CD4-positive, alpha-beta T cell (primary cell): ENCODE data around the gene NOX1. TPM values are rescaled to one million over a fixed set of nuclear protein-coding genes. Genes with fewer than 3 reads are reported as not detected.
A peak's percentile ranks its signal among the peaks of the same experiment; 100 is the strongest.

Experiments used
- ATAC-seq: fragments of 200-7000 bp; cut with Tn5 transposase; one replicate; pipeline ENCODE4 v1.10.0; 2022; ENCODE audit warnings: mild to moderate bottlenecking; ENCODE audit not compliant: poor library complexity
- CTCF ChIA-PET: fragments of 350-600 bp; sonication (Branson Sonifier 250); formaldehyde crosslinking; loops from one replicate; lab custom pipeline; 2021; ENCODE audit warnings: antibody characterized with exemption, inconsistent platforms; lab: Charles Lee
- POLR2A ChIA-PET: fragments of 350-600 bp; sonication (Branson Sonifier 250); formaldehyde crosslinking; loops from one replicate; lab custom pipeline; 2021; ENCODE audit warnings: antibody characterized with exemption, inconsistent platforms; lab: Charles Lee
- DNase-seq, 14 experiments: peaks; one replicate each; pipeline ENCODE4 v3.0.0-alpha.2; 2013 to 2020; ENCODE audit warnings: mixed read lengths in 2 of 14
- H3K27ac ChIP-seq, 2 donors: one replicate each; pipeline versions ENCODE4 v1.5.1 to v1.7.0; 2013; ENCODE audit warnings: low read length in 2 of 2, low read depth in 1 of 2, mild to moderate bottlenecking in 1 of 2
- H3K27me3 ChIP-seq, 2 experiments: 1 replicate in 1 of 2; 2 replicates in 1 of 2; pipeline versions ENCODE4 v1.6.1 to v1.7.0; 2013; ENCODE audit warnings: low read length in 2 of 2, control low read depth in 1 of 2, mild to moderate bottlenecking in 1 of 2, moderate library complexity in 1 of 2; ENCODE audit not compliant: insufficient read depth in 2 of 2, control insufficient read depth in 1 of 2
- H3K36me3 ChIP-seq: one replicate; pipeline ENCODE4 v1.6.1; 2013; ENCODE audit warnings: low read length, control low read depth; ENCODE audit not compliant: insufficient read depth
- H3K4me1 ChIP-seq: one replicate; pipeline ENCODE4 v1.6.1; 2013; ENCODE audit warnings: low read length, control low read depth; ENCODE audit not compliant: insufficient read depth
- H3K4me3 ChIP-seq: one replicate; pipeline ENCODE4 v1.5.1; 2013; ENCODE audit warnings: mild to moderate bottlenecking, low read length, moderate library complexity
- H3K9me3 ChIP-seq, 2 experiments: 1 replicate in 1 of 2; 2 replicates in 1 of 2; pipeline versions ENCODE4 v1.6.1 to v1.7.0; 2013; ENCODE audit warnings: low read length in 2 of 2, mild to moderate bottlenecking in 2 of 2, control low read depth in 1 of 2, moderate library complexity in 1 of 2; ENCODE audit not compliant: control insufficient read depth in 1 of 2, insufficient read depth in 1 of 2
- H3K27ac Mint-ChIP-seq: one replicate; pipeline ENCODE4 v1.8.0; 2020; ENCODE audit warnings: mixed read lengths
- H3K27me3 Mint-ChIP-seq: one replicate; pipeline ENCODE4 v1.8.0; 2021; ENCODE audit warnings: mixed read lengths
- H3K36me3 Mint-ChIP-seq: one replicate; pipeline ENCODE4 v1.8.0; 2021; ENCODE audit warnings: low read depth, mixed read lengths
- H3K4me1 Mint-ChIP-seq: one replicate; pipeline ENCODE4 v1.8.0; 2021; ENCODE audit warnings: low read depth, mixed read lengths
- H3K4me3 Mint-ChIP-seq: one replicate; pipeline ENCODE4 v1.8.0; 2020; ENCODE audit warnings: mild to moderate bottlenecking, mixed read lengths
- H3K9me3 Mint-ChIP-seq: one replicate; pipeline ENCODE4 v1.8.0; 2020; ENCODE audit warnings: mixed read lengths
- intact Hi-C, 2 experiments: fragments of 100-400 bp; cut with DNase I in 1 of 2; cut with micrococcal nuclease in 1 of 2; formaldehyde crosslinking; loops; one replicate each; pipeline versions ENCODE4 v1.15.1 to v1.9.0; 2023 to 2025; cut with DNase I, micrococcal nuclease
- total RNA-seq, 174 experiments: library from RNA in 2 of 174; stranded (reverse) in 2 of 174; gene quantifications; one replicate each; pipeline ENCODE4 v1.2.3 and lab custom pipeline; 2021 to 2026
- TF ChIP-seq, protein P1 (sequence below): fragments of 200-600 bp; IDR thresholded peaks from one replicate; pipeline ENCODE4 v1.8.0; 2022; ENCODE audit warnings: antibody characterized with exemption, mild to moderate bottlenecking

The NOX1 gene
- total RNA-seq, 2 experiments from 2014 or later = 0.36 TPM; not detected in 1

DNA sequence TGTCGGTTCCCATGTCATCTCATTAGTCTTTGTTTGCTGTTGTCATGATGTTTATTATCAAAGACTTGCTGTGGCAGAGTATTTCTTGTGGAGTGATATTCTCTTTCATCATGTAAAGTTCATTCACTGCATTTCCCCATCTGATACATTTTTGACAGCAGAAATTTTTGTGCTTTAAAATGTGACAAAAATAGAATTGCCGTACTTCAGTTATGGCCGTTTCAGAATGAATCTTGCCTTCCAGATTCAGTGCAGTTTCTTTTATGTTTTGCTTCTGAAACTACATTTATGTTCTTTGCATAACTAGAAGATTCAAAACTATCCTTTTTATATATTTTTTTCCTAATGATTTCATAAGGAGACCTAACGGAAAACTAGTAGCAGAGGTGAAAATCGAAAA, 44.0 kb downstream of the NOX1 start:
- CTCF ChIA-PET = interaction anchor here (2.4 kb wide), 1 partner anchor 61 kb away, joined by 8 read pairs; no protein-coding TSS in a partner anchor
- H3K4me1 ChIP-seq = peaks cover 10% of the 10 kb centered on the region
- H3K27me3 Mint-ChIP-seq = no peaks in the 10 kb centered on the region
- POLR2A ChIA-PET = no interaction called here
- H3K9me3 ChIP-seq = no peaks in the 10 kb centered on the region
- H3K27me3 ChIP-seq = no peaks in the 10 kb centered on the region
- H3K27ac ChIP-seq = peak overlapping the region; percentile 21 to 76
- DNase-seq = no peak
- peaks cover 20% of the 10 kb centered on the region for H3K4me1 Mint-ChIP-seq
- TF ChIP-seq, protein P1, sequence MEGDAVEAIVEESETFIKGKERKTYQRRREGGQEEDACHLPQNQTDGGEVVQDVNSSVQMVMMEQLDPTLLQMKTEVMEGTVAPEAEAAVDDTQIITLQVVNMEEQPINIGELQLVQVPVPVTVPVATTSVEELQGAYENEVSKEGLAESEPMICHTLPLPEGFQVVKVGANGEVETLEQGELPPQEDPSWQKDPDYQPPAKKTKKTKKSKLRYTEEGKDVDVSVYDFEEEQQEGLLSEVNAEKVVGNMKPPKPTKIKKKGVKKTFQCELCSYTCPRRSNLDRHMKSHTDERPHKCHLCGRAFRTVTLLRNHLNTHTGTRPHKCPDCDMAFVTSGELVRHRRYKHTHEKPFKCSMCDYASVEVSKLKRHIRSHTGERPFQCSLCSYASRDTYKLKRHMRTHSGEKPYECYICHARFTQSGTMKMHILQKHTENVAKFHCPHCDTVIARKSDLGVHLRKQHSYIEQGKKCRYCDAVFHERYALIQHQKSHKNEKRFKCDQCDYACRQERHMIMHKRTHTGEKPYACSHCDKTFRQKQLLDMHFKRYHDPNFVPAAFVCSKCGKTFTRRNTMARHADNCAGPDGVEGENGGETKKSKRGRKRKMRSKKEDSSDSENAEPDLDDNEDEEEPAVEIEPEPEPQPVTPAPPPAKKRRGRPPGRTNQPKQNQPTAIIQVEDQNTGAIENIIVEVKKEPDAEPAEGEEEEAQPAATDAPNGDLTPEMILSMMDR = no peak
- peak overlapping the region; percentile 70 for H3K4me3 Mint-ChIP-seq
- no peak overlapping the region for H3K4me3 ChIP-seq
- ATAC-seq = peak; percentile 14
- peaks cover 62% of the 10 kb centered on the region for H3K36me3 ChIP-seq
- H3K9me3 Mint-ChIP-seq = no peaks in the 10 kb centered on the region
- peaks cover 72% of the 10 kb centered on the region for H3K36me3 Mint-ChIP-seq
- H3K27ac Mint-ChIP-seq = peak overlapping the region; percentile 90
- intact Hi-C loops = loop anchor here in 1 of 2 experiments (10.0 kb wide), 1 partner anchor 205 kb away; no protein-coding TSS in a partner anchor

DNA sequence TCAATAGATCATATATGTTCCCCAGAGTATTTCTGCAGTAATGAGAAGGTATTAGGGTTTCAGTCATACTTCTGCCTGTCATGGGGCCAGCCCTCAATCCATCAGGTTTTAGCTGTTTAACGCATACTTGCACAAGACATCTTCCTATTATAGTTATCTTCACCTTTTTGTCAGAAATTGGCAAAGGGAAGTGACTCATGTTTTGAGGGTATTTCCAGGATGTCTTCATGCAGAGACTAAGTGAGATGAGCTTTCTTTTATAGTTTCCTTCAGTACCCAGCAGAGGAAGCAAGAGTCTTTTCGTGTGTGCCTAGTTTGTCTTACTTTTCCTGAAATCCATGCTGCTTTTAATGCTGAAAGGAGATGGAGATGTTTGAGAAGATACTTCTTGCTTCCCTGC, 44.4 kb downstream of the NOX1 start:
- no peaks in the 10 kb centered on the region for H3K27me3 ChIP-seq
- no peak overlapping the region for H3K4me3 ChIP-seq
- peaks cover 75% of the 10 kb centered on the region for H3K36me3 Mint-ChIP-seq
- peak overlapping the region; percentile 70 for H3K4me3 Mint-ChIP-seq
- peak overlapping the region; percentile 90 for H3K27ac Mint-ChIP-seq
- peak overlapping the region; percentile 21 to 76 for H3K27ac ChIP-seq
- peaks cover 10% of the 10 kb centered on the region for H3K4me1 ChIP-seq
- H3K4me1 Mint-ChIP-seq = peaks cover 20% of the 10 kb centered on the region
- no peaks in the 10 kb centered on the region for H3K27me3 Mint-ChIP-seq
- no peaks in the 10 kb centered on the region for H3K9me3 ChIP-seq
- H3K9me3 Mint-ChIP-seq = no peaks in the 10 kb centered on the region
- peaks cover 60% of the 10 kb centered on the region for H3K36me3 ChIP-seq
- ATAC-seq (peak; percentile 82), DNase-seq (peak in 3 of 14 experiments; percentile 62 to 72 (median 67))
- POLR2A ChIA-PET = interaction anchor here (1.5 kb wide), 1 partner anchor 9 kb away, joined by 5 read pairs; the partner anchor contains the start of gene CSTF2
- intact Hi-C loops = loop anchor here in 1 of 2 experiments (10.0 kb wide), 1 partner anchor 205 kb away; no protein-coding TSS in a partner anchor
- CTCF ChIA-PET = interaction anchor here (2.4 kb wide), 1 partner anchor 61 kb away, joined by 8 read pairs; no protein-coding TSS in a partner anchor
- TF ChIP-seq, protein P1 = no peak

DNA sequence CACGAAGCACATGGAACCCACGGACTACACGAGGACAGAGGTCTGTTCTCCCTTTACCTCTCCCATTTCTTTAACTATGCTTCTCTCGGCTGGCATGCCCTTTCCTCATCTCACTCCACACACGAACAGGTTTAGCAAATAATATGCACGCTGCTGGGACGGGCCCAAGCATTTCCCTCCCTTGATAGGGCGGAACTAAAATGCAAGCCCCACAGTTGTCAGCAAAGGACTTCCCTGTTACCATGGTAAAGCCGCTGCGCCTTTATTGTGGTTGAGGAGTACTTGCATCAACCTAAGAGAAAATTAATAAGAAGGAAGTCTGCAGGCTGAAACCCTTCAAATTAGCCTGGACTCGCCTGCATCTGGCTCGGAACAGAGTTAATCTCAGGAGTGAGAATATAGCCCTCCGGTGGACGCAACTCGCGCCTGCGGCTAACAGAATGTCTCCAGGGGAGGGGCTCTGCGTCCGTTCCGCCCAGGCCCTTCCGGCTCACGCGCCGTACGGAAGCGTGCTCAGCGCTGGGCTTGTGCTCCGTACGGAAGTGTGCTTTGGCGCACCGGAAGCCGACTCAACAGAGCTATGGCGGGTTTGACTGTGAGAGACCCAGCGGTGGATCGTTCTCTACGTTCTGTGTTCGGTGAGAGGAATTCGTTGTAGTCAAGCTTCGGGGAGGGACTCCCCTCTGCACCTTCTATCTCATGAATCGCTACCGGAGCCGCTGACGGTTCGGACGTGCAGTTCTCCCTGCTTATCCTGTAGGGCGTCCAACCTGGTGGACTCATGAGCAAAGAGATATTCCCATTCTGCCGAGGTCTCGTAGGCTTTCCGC, 54.1 kb downstream of the NOX1 start, which contains the start of gene CSTF2:
CSTF2 (plus strand) TSS at position 555 of the 830 bp plus-strand sequence; CDS start at position 581, 26 bp downstream.
- Mint-ChIP-seq H3K9me3 (no peaks in the 10 kb centered on the region), H3K4me3 (peak within 1 kb of the TSS; percentile 87), H3K4me1 (peaks cover 11% of the 10 kb centered on the region), H3K36me3 (peaks cover 35% of the 10 kb centered on the region), H3K27me3 (peaks cover 19% of the 10 kb centered on the region), H3K27ac (peak within 1 kb of the TSS; percentile 84)
- Histone ChIP-seq H3K27ac (peak within 1 kb of the TSS; percentile 77 to 80), H3K36me3 (peaks cover 22% of the 10 kb centered on the region), H3K4me1 (peaks cover 8% of the 10 kb centered on the region), H3K4me3 (peak within 1 kb of the TSS; percentile 88), H3K27me3 (no peaks in the 10 kb centered on the region), H3K9me3 (no peaks in the 10 kb centered on the region)
- peak; percentile 93 for ATAC-seq
- TF ChIP-seq, protein P1 = no peak
- intact Hi-C loops = loop anchor here (5.0 to 10.0 kb wide), 4 partner anchors 277 to 982 kb away; partner anchors contain the start of genes CENPI (in 2 of the 2) and RPL36A (in 1 of the 2)
- CTCF ChIA-PET = no interaction called here
- POLR2A ChIA-PET = interaction anchor here (0.9 to 1.3 kb wide), 3 partner anchors 9 to 278 kb away, joined by 4 to 5 read pairs (median 5); partner anchors contain the start of gene CENPI
- DNase-seq = peak; percentile 62 to 91 (median 72)
